BJ (cell line): Measurements from ENCODE around the gene FBXO41. TPM values are rescaled to one million over a fixed set of nuclear protein-coding genes. Genes with fewer than 3 reads are reported as not detected.

Experiments used
- CTCF ChIA-PET: fragments of 350-600 bp; formaldehyde crosslinking; extraction: SDS; loops from one replicate; lab custom pipeline; 2021; ENCODE audit warnings: antibody characterized with exemption, inconsistent platforms; lab: Yijun Ruan, JAX
- POLR2A ChIA-PET: fragments of 300-600 bp; sonication (Branson Sonifier 250); formaldehyde crosslinking; extraction: SDS; loops from one replicate; lab custom pipeline; 2021; ENCODE audit warnings: antibody characterized with exemption; lab: Charles Lee
- DNase-seq: peaks from one replicate; pipeline ENCODE4 v3.0.0-alpha.2; 2011; ENCODE audit warnings: low read depth
- H3K27me3 ChIP-seq: 2 replicates; pipeline ENCODE4 v1.6.0; 2011; ENCODE audit warnings: low read length; ENCODE audit not compliant: control insufficient read depth, insufficient read depth
- H3K36me3 ChIP-seq: 2 replicates; pipeline ENCODE4 v1.5.1; 2011; ENCODE audit warnings: low read length; ENCODE audit not compliant: control insufficient read depth, insufficient read depth
- H3K4me3 ChIP-seq: 2 replicates; pipeline ENCODE4 v1.5.1; 2011; ENCODE audit warnings: low read depth, mild to moderate bottlenecking, control low read depth, low read length
- CTCF ChIP-seq: IDR thresholded peaks from 2 replicates; pipeline ENCODE4 v1.5.1; 2011; ENCODE audit warnings: low read depth, mild to moderate bottlenecking, control low read depth, inconsistent platforms, low read length, moderate library complexity; ENCODE audit not compliant: insufficient read depth
- polyA plus RNA-seq: library from polyadenylated mRNA; depleted of rRNA; stranded (reverse); fragments of >200 nt; gene quantifications from 2 replicates; pipeline ENCODE4 v1.2.3, GENCODE V29; 2011

FBXO41 gene
- polyA plus RNA-seq, 1 experiment: 2.4 TPM

GRCh38 chr2:73257021-73257420 is 27.3 kb downstream of the FBXO41 start:
- CTCF ChIA-PET: interaction anchor here (0.5 to 1.2 kb wide), 3 partner anchors 10 to 293 kb away, joined by 3 to 5 read pairs (median 3); no protein-coding TSS in a partner anchor
- no peak for TF ChIP-seq CTCF
- peaks cover 11% of the 10 kb centered on the region for H3K36me3 ChIP-seq
- DNase-seq: no peak
- POLR2A ChIA-PET: no interaction called here
- no peaks in the 10 kb centered on the region for H3K27me3 ChIP-seq
- H3K4me3 ChIP-seq: no peak overlapping the region

GRCh38 chr2:73256618-73256922 is 27.7 kb downstream of the FBXO41 start:
- TF ChIP-seq CTCF: no peak
- no peak for DNase-seq
- Histone ChIP-seq H3K36me3 (peaks cover 13% of the 10 kb centered on the region), H3K27me3 (no peaks in the 10 kb centered on the region), H3K4me3 (no peak overlapping the region)
- POLR2A ChIA-PET: no interaction called here
- CTCF ChIA-PET: interaction anchor here (0.5 to 1.2 kb wide), 3 partner anchors 9 to 294 kb away, joined by 3 to 5 read pairs (median 3); no protein-coding TSS in a partner anchor

- ChIA-PET POLR2A (no interaction called here), CTCF (interaction anchor here (1.0 kb wide), 1 partner anchor 9 kb away, joined by 3 read pairs; no protein-coding TSS in a partner anchor)
- Histone ChIP-seq H3K27me3 (no peaks in the 10 kb centered on the region), H3K36me3 (peaks cover 13% of the 10 kb centered on the region), H3K4me3 (no peak overlapping the region)
- DNase-seq: no peak
- no peak for TF ChIP-seq CTCF
Measured at GRCh38 chr2:73255907-73256617, 28.2 kb downstream of the FBXO41 start.

GRCh38 chr2:73255007-73255644 is 29.2 kb downstream of the FBXO41 start:
- no peaks in the 10 kb centered on the region for H3K27me3 ChIP-seq
- POLR2A ChIA-PET: no interaction called here
- no peak for DNase-seq
- CTCF ChIA-PET: no interaction called here
- H3K4me3 ChIP-seq: no peak overlapping the region
- no peak for TF ChIP-seq CTCF
- H3K36me3 ChIP-seq: peaks cover 18% of the 10 kb centered on the region

GRCh38 chr2:73254343-73255006 is 29.8 kb downstream of the FBXO41 start:
- H3K27me3 ChIP-seq: no peaks in the 10 kb centered on the region
- TF ChIP-seq CTCF: no peak
- no peak overlapping the region for H3K4me3 ChIP-seq
- peaks cover 24% of the 10 kb centered on the region for H3K36me3 ChIP-seq
- POLR2A ChIA-PET: no interaction called here
- no peak for DNase-seq
- CTCF ChIA-PET: interaction anchor here (2.1 kb wide), 1 partner anchor 16 kb away, joined by 4 read pairs; no protein-coding TSS in a partner anchor
